PC-9 (cell line): ENCODE measurements around the gene DNAH9. TPM values are rescaled to one million over a fixed set of nuclear protein-coding genes. Genes with fewer than 3 reads are reported as not detected.

Experiments used
- BruUV-seq: library from RNA; stranded (reverse); fragments of 400-500 nt; replicated peaks from 2 replicates; lab custom pipeline; 2021; lab: Mats Ljungman, UMichigan
- CTCF ChIA-PET: fragments of 300-600 bp; sonication (Branson Sonifier 250); formaldehyde crosslinking; loops from one replicate; lab custom pipeline; 2022; ENCODE audit warnings: antibody characterized with exemption; lab: Charles Lee
- POLR2A ChIA-PET: fragments of 300-600 bp; sonication (Branson Sonifier 250); formaldehyde crosslinking; loops from one replicate; lab custom pipeline; 2022; ENCODE audit warnings: antibody characterized with exemption; ENCODE audit not compliant: unreplicated experiment; lab: Charles Lee
- DNase-seq, 2 experiments: peaks; one replicate each; pipeline versions ENCODE4 v3.0.0 to v3.0.0-alpha.2; 2015 to 2022; ENCODE audit warnings: mixed read lengths in 1 of 2
- H2AFZ ChIP-seq: fragments of 200-600 bp; sonication (generic); 2 replicates; pipeline ENCODE4 v1.8.1; 2017; ENCODE audit warnings: antibody characterized with exemption
- H3F3A ChIP-seq: fragments of 200-600 bp; sonication (generic); 2 replicates; pipeline ENCODE4 v1.8.1; 2017; ENCODE audit warnings: antibody characterized with exemption, mild to moderate bottlenecking, low read depth; ENCODE audit not compliant: insufficient read depth
- H3K27ac ChIP-seq: fragments of 200-600 bp; sonication (generic); 2 replicates; pipeline ENCODE4 v1.6.1; 2016; ENCODE audit warnings: mixed run types
- H3K27me3 ChIP-seq: fragments of 200-600 bp; sonication (generic); 2 replicates; pipeline ENCODE4 v1.6.1; 2016; ENCODE audit warnings: low read depth, mixed run types; ENCODE audit not compliant: insufficient read depth
- H3K36me3 ChIP-seq: fragments of 200-600 bp; sonication (generic); 2 replicates; pipeline ENCODE4 v1.6.1; 2016; ENCODE audit warnings: low read depth, mixed run types
- H3K4me1 ChIP-seq: fragments of 200-600 bp; sonication (generic); replicated peaks from 2 replicates; pipeline ENCODE4 v1.6.1; 2016; ENCODE audit warnings: mixed run types; ENCODE audit not compliant: insufficient read depth
- H3K4me2 ChIP-seq: fragments of 200-600 bp; sonication (generic); 2 replicates; pipeline ENCODE4 v1.6.1; 2017; ENCODE audit warnings: mixed run types
- H3K4me3 ChIP-seq: fragments of 200-600 bp; sonication (generic); 2 replicates; pipeline ENCODE4 v1.6.1; 2016; ENCODE audit warnings: mixed run types
- H3K79me2 ChIP-seq: fragments of 200-600 bp; sonication (generic); 2 replicates; pipeline ENCODE4 v1.6.1; 2017; ENCODE audit warnings: low read depth, mixed run types
- H3K9me2 ChIP-seq: fragments of 200-600 bp; sonication (generic); 2 replicates; pipeline ENCODE4 v1.8.1; 2017; ENCODE audit warnings: mild to moderate bottlenecking; ENCODE audit not compliant: insufficient read depth
- H3K9me3 ChIP-seq: fragments of 200-600 bp; sonication (generic); 2 replicates; pipeline ENCODE4 v1.8.1; 2016; ENCODE audit warnings: low read depth; ENCODE audit not compliant: insufficient read depth
- H4K20me1 ChIP-seq: fragments of 200-600 bp; sonication (generic); 2 replicates; pipeline ENCODE4 v1.8.1; 2017; ENCODE audit not compliant: insufficient read depth
- EZH2 ChIP-seq: fragments of 200-600 bp; sonication (generic); IDR thresholded peaks from 2 replicates; pipeline ENCODE4 v1.8.0; 2017; ENCODE audit warnings: antibody characterized with exemption, low read depth
- intact Hi-C: fragments of 100-400 bp; cut with micrococcal nuclease; formaldehyde crosslinking; loops from one replicate; pipeline ENCODE4 v1.10.0; 2022; ENCODE audit not compliant: unreplicated experiment
- total RNA-seq: library from RNA; stranded (reverse); gene quantifications from 2 replicates; pipeline ENCODE4 v1.2.3, GENCODE V29; 2021
- TF ChIP-seq, protein P1 (sequence below): fragments of 200-600 bp; sonication (generic); conservative IDR thresholded peaks from 2 replicates; pipeline ENCODE4 v1.6.1; 2017; ENCODE audit warnings: mixed run types, antibody characterized with exemption, mild to moderate bottlenecking, moderate library complexity

Gene DNAH9
- total RNA-seq, 1 experiment from 2014 or later: not detected

- H3K79me2 ChIP-seq: no peaks in the 10 kb centered on the region
- H2AFZ ChIP-seq: no peak overlapping the region
- H3K4me3 ChIP-seq: no peak overlapping the region
- BruUV-seq: no TSS peak
- H4K20me1 ChIP-seq: no peaks in the 10 kb centered on the region
- H3K9me3 ChIP-seq: no peaks in the 10 kb centered on the region
- H3F3A ChIP-seq: no peaks in the 10 kb centered on the region
- H3K27me3 ChIP-seq: peaks cover 4% of the 10 kb centered on the region; the same call in 1 of the 2 replicates
- TF ChIP-seq, protein P1, sequence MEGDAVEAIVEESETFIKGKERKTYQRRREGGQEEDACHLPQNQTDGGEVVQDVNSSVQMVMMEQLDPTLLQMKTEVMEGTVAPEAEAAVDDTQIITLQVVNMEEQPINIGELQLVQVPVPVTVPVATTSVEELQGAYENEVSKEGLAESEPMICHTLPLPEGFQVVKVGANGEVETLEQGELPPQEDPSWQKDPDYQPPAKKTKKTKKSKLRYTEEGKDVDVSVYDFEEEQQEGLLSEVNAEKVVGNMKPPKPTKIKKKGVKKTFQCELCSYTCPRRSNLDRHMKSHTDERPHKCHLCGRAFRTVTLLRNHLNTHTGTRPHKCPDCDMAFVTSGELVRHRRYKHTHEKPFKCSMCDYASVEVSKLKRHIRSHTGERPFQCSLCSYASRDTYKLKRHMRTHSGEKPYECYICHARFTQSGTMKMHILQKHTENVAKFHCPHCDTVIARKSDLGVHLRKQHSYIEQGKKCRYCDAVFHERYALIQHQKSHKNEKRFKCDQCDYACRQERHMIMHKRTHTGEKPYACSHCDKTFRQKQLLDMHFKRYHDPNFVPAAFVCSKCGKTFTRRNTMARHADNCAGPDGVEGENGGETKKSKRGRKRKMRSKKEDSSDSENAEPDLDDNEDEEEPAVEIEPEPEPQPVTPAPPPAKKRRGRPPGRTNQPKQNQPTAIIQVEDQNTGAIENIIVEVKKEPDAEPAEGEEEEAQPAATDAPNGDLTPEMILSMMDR: no peak
- TF ChIP-seq EZH2: no peak
- no peaks in the 10 kb centered on the region for H3K4me1 ChIP-seq
- H3K27ac ChIP-seq: no peak overlapping the region
- intact Hi-C loops: no loop called here
- POLR2A ChIA-PET: no interaction called here
- H3K9me2 ChIP-seq: no peaks in the 10 kb centered on the region
- no peak for DNase-seq
- H3K36me3 ChIP-seq: no peaks in the 10 kb centered on the region
- CTCF ChIA-PET: no interaction called here
- no peak overlapping the region for H3K4me2 ChIP-seq
Observed at GRCh38 chr17:11813871-11814270, 215.6 kb downstream of the DNAH9 start.

GRCh38 chr17:11814655-11815262 is 216.5 kb downstream of the DNAH9 start:
- TF ChIP-seq, protein P1: no peak
- no peak for TF ChIP-seq EZH2
- ChIA-PET CTCF (no interaction called here), POLR2A (no interaction called here)
- Histone ChIP-seq H2AFZ (no peak overlapping the region), H3K4me3 (no peak overlapping the region), H3K4me2 (no peak overlapping the region), H3K36me3 (no peaks in the 10 kb centered on the region), H4K20me1 (no peaks in the 10 kb centered on the region), H3K9me3 (no peaks in the 10 kb centered on the region), H3K79me2 (no peaks in the 10 kb centered on the region), H3F3A (no peaks in the 10 kb centered on the region), H3K27ac (no peak overlapping the region), H3K27me3 (peaks cover 7% of the 10 kb centered on the region; the same call in 1 of the 2 replicates), H3K4me1 (no peaks in the 10 kb centered on the region), H3K9me2 (no peaks in the 10 kb centered on the region)
- no peak for DNase-seq
- intact Hi-C loops: no loop called here
- no TSS peak for BruUV-seq

DNA sequence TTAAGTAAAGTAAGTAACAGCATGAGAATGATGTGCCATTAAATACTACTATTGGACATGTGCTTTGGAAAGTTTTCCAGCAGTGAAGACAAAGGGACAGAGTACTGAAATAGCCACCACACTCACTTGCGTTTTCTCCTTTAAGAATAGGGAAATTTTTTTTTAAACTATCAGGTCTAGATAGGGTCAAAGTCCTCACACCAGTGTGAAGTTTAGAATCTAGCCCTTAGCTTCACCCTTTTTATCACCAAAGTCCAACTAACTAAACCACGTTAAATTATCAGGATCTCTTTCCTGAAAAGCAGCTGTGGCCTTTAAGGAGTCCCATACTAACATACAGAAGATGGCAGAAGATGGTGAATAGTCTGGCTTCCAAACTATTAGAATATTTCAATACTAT is 218.1 kb downstream of the DNAH9 start:
- BruUV-seq: no TSS peak
- no peaks in the 10 kb centered on the region for H3K9me3 ChIP-seq
- H3K4me2 ChIP-seq: no peak overlapping the region
- POLR2A ChIA-PET: no interaction called here
- peaks cover 7% of the 10 kb centered on the region; the same call in 1 of the 2 replicates for H3K27me3 ChIP-seq
- H3K36me3 ChIP-seq: no peaks in the 10 kb centered on the region
- no peaks in the 10 kb centered on the region for H3K9me2 ChIP-seq
- H3K4me1 ChIP-seq: no peaks in the 10 kb centered on the region
- intact Hi-C loops: no loop called here
- no peak overlapping the region for H3K4me3 ChIP-seq
- H3K27ac ChIP-seq: no peak overlapping the region
- CTCF ChIA-PET: no interaction called here
- no peaks in the 10 kb centered on the region for H3K79me2 ChIP-seq
- no peak overlapping the region for H2AFZ ChIP-seq
- DNase-seq: no peak
- H4K20me1 ChIP-seq: no peaks in the 10 kb centered on the region
- no peaks in the 10 kb centered on the region for H3F3A ChIP-seq
- TF ChIP-seq, protein P1: no peak
